Naive thymus-derived CD4-positive, alpha-beta T cell (primary cell): Measurements from ENCODE around the gene GHRL. TPM values are rescaled to one million over a fixed set of nuclear protein-coding genes. Genes with fewer than 3 reads are reported as not detected.

Experiments
- ATAC-seq: fragments of 150-1000 bp; cut with Tn5 transposase; 2 replicates; pipeline ENCODE4 v1.10.0; 2021; ENCODE audit warnings: mild to moderate bottlenecking, moderate library complexity
- CTCF ChIA-PET: fragments of 350-600 bp; sonication (Branson Sonifier 250); formaldehyde crosslinking; loops from one replicate; lab custom pipeline; 2021; ENCODE audit warnings: antibody characterized with exemption; lab: Charles Lee
- POLR2A ChIA-PET: fragments of 350-600 bp; sonication (Branson Sonifier 250); formaldehyde crosslinking; loops from one replicate; lab custom pipeline; 2021; ENCODE audit warnings: antibody characterized with exemption, inconsistent platforms; lab: Charles Lee
- DNase-seq, 9 donors: peaks; one replicate each; pipeline versions ENCODE4 v3.0.0 to v3.0.0-alpha.2; 2020 to 2022; ENCODE audit warnings: mixed read lengths in 1 of 9
- H3K27ac ChIP-seq: one replicate; pipeline ENCODE4 v1.7.0; 2013; ENCODE audit warnings: mild to moderate bottlenecking, low read depth, low read length, moderate library complexity
- H3K27me3 ChIP-seq, 2 donors: one replicate each; pipeline ENCODE4 v1.7.0; 2013; ENCODE audit warnings: low read length in 2 of 2, mild to moderate bottlenecking in 2 of 2, moderate library complexity in 2 of 2; ENCODE audit not compliant: control insufficient read depth in 2 of 2, insufficient read depth in 2 of 2
- H3K36me3 ChIP-seq, 3 experiments: 1 replicate in 2 of 3; 2 replicates in 1 of 3; pipeline ENCODE4 v1.7.0; 2013; ENCODE audit warnings: low read length in 3 of 3, mild to moderate bottlenecking in 3 of 3, moderate library complexity in 1 of 3; ENCODE audit not compliant: insufficient read depth in 3 of 3, control insufficient read depth in 2 of 3
- H3K4me1 ChIP-seq, 2 donors: one replicate each; pipeline ENCODE4 v1.7.0; 2013; ENCODE audit warnings: low read length in 2 of 2, mild to moderate bottlenecking in 2 of 2, moderate library complexity in 1 of 2; ENCODE audit not compliant: control insufficient read depth in 2 of 2, insufficient read depth in 2 of 2
- H3K4me3 ChIP-seq: 2 replicates; pipeline ENCODE4 v1.7.0; 2013; ENCODE audit warnings: mild to moderate bottlenecking, low read length
- H3K9me3 ChIP-seq, 3 experiments: 1 replicate in 2 of 3; 2 replicates in 1 of 3; pipeline ENCODE4 v1.7.0; 2013; ENCODE audit warnings: low read length in 3 of 3; ENCODE audit not compliant: control insufficient read depth in 2 of 3
- H3K27ac Mint-ChIP-seq, 9 donors: one replicate each; pipeline ENCODE4 v1.8.0; 2020 to 2022; ENCODE audit warnings: mixed read lengths in 9 of 9, mild to moderate bottlenecking in 8 of 9, moderate library complexity in 5 of 9, inconsistent platforms in 2 of 9
- H3K27me3 Mint-ChIP-seq, 5 donors: one replicate each; pipeline ENCODE4 v1.8.0; 2021 to 2022; ENCODE audit warnings: mixed read lengths in 5 of 5, mild to moderate bottlenecking in 1 of 5
- H3K36me3 Mint-ChIP-seq, 5 donors: one replicate each; pipeline ENCODE4 v1.8.0; 2020 to 2022; ENCODE audit warnings: mixed read lengths in 5 of 5, mild to moderate bottlenecking in 3 of 5, inconsistent platforms in 1 of 5
- H3K4me1 Mint-ChIP-seq, 7 donors: one replicate each; pipeline ENCODE4 v1.8.0; 2020 to 2022; ENCODE audit warnings: mixed read lengths in 7 of 7, mild to moderate bottlenecking in 3 of 7, inconsistent platforms in 1 of 7
- H3K4me3 Mint-ChIP-seq, 10 donors: one replicate each; pipeline ENCODE4 v1.8.0; 2020 to 2022; ENCODE audit warnings: mild to moderate bottlenecking in 10 of 10, mixed read lengths in 10 of 10, moderate library complexity in 6 of 10, inconsistent platforms in 2 of 10
- H3K9me3 Mint-ChIP-seq, 11 donors: one replicate each; pipeline ENCODE4 v1.8.0; 2020 to 2022; ENCODE audit warnings: mixed read lengths in 11 of 11, mild to moderate bottlenecking in 4 of 11, inconsistent platforms in 1 of 11, moderate library complexity in 1 of 11
- intact Hi-C, 2 donors: fragments of 100-400 bp; cut with micrococcal nuclease; formaldehyde crosslinking; loops; one replicate each; pipeline ENCODE4 v1.15.1; 2023
- polyA plus RNA-seq, 2 donors: library from polyadenylated mRNA; unstranded; fragments of 300-500 nt; fragmentation: Illumina TruSeq; gene quantifications; one replicate each; pipeline ENCODE4 v1.2.3, GENCODE V29; 2021
- total RNA-seq, 6 experiments: library from RNA in 5 of 6; stranded (reverse) in 5 of 6; gene quantifications; 1 replicate in 5 of 6; 2 replicates in 1 of 6; pipeline ENCODE4 v1.2.3 and lab custom pipeline; 2021 to 2026

GHRL gene
- total and polyA plus RNA-seq, 7 experiments from 2014 or later = 0.35 to 3.8 (median 1.1) TPM

DNA sequence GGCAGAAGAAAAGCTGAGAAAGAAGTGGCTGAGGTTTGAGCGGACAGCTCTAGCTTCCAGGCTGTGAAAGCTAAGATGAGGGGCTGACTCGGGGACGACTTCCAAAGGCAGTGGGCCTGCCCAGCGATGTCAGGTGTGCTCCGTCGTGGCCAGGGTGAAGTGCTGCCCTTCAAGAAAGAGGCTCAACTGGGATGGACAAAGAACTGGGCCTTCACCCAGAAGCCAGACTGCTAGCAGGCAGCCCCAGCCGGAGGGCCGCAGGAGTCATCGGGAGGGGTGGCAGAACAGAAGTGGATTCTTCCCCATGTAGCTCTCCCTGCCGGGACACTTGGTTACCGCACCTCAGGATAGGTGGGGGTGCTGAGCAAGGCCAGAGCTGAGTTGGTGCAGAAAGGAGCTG lies 41.3 kb upstream of the GHRL start:
- Mint-ChIP-seq H3K27me3 (peaks cover 6 to 18% (median 11%) of the 10 kb centered on the region in 5 donors), H3K9me3 (no peaks in the 10 kb centered on the region), H3K4me3 (no peak overlapping the region), H3K36me3 (peaks cover 0 to 5% (median 0%) of the 10 kb centered on the region in 5 donors), H3K27ac (no peak overlapping the region), H3K4me1 (peaks cover 0 to 8% (median 6%) of the 10 kb centered on the region in 7 donors)
- CTCF ChIA-PET = interaction anchor here (0.7 kb wide), 1 partner anchor 612 kb away, joined by 4 read pairs; no protein-coding TSS in a partner anchor
- no peak overlapping the region for H3K4me3 ChIP-seq
- POLR2A ChIA-PET = no interaction called here
- no peaks in the 10 kb centered on the region for H3K9me3 ChIP-seq
- DNase-seq = no peak
- H3K27me3 ChIP-seq = no peaks in the 10 kb centered on the region
- H3K27ac ChIP-seq = no peak overlapping the region
- no peak for ATAC-seq
- intact Hi-C loops = no loop called here
- H3K36me3 ChIP-seq = no peaks in the 10 kb centered on the region
- H3K4me1 ChIP-seq = no peaks in the 10 kb centered on the region

GRCh38 chr3:10333349-10333650 lies 40.6 kb upstream of the GHRL start:
- H3K9me3 Mint-ChIP-seq = no peaks in the 10 kb centered on the region
- no peak for ATAC-seq
- CTCF ChIA-PET = no interaction called here

GRCh38 chr3:10332481-10333348 lies 40.0 kb upstream of the GHRL start:
- ChIA-PET CTCF (no interaction called here), POLR2A (no interaction called here)
- Histone ChIP-seq H3K9me3 (no peaks in the 10 kb centered on the region), H3K27ac (no peak overlapping the region), H3K4me3 (no peak overlapping the region), H3K36me3 (no peaks in the 10 kb centered on the region), H3K27me3 (no peaks in the 10 kb centered on the region), H3K4me1 (no peaks in the 10 kb centered on the region)
- H3K36me3 Mint-ChIP-seq = peaks cover 0 to 5% (median 0%) of the 10 kb centered on the region in 5 donors
- peaks cover 0 to 8% (median 6%) of the 10 kb centered on the region in 7 donors for H3K4me1 Mint-ChIP-seq
- H3K27me3 Mint-ChIP-seq = peaks cover 11 to 22% (median 17%) of the 10 kb centered on the region in 5 donors
- no peaks in the 10 kb centered on the region for H3K9me3 Mint-ChIP-seq
- ATAC-seq = no peak
- H3K4me3 Mint-ChIP-seq = no peak overlapping the region
- no peak for DNase-seq
- no peak overlapping the region for H3K27ac Mint-ChIP-seq
- intact Hi-C loops = no loop called here

More at GRCh38 chr3:10333349-10333650, 40.6 kb upstream of the GHRL start:
- POLR2A ChIA-PET = no interaction called here
- no peak overlapping the region for H3K27ac Mint-ChIP-seq
- peaks cover 0 to 8% (median 6%) of the 10 kb centered on the region in 7 donors for H3K4me1 Mint-ChIP-seq
- H3K4me1 ChIP-seq = no peaks in the 10 kb centered on the region
- H3K27me3 Mint-ChIP-seq = peaks cover 11 to 22% (median 16%) of the 10 kb centered on the region in 5 donors
- no peak overlapping the region for H3K4me3 Mint-ChIP-seq
- peaks cover 0 to 5% (median 0%) of the 10 kb centered on the region in 5 donors for H3K36me3 Mint-ChIP-seq
- H3K36me3 ChIP-seq = no peaks in the 10 kb centered on the region
- H3K4me3 ChIP-seq = no peak overlapping the region
- intact Hi-C loops = no loop called here
- H3K9me3 ChIP-seq = no peaks in the 10 kb centered on the region
- DNase-seq = no peak
- H3K27ac ChIP-seq = no peak overlapping the region
- no peaks in the 10 kb centered on the region for H3K27me3 ChIP-seq

DNA sequence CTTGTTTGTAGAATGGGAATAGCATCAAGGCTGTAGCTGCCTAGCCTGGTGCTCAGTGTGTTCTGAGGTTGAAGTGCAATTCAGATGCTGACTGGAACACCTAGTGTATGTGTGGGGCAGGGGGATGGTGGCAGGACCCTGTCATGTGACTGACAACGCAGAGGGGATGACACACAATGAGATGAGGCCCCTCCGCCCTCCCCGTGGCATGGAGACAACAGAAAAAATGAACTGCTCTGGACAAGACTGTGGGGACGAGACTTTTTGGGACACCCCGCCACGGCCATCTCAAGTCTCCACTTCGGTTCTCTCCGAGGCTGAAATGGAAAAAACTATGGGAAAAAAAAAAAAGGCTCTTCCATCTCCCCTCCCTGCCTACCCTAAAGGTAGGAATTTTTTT lies 38.6 kb upstream of the GHRL start:
- CTCF ChIA-PET = no interaction called here
- no peaks in the 10 kb centered on the region for H3K9me3 ChIP-seq
- ATAC-seq (no peak), DNase-seq (no peak)
- POLR2A ChIA-PET = no interaction called here
- no peaks in the 10 kb centered on the region for H3K4me1 ChIP-seq
- Mint-ChIP-seq H3K27ac (peak overlapping the region in 1 of 9 donors; percentile 52), H3K4me3 (no peak overlapping the region), H3K27me3 (peaks cover 11 to 34% (median 23%) of the 10 kb centered on the region in 5 donors), H3K4me1 (peaks cover 0 to 8% (median 6%) of the 10 kb centered on the region in 7 donors), H3K36me3 (peaks cover 0 to 5% (median 0%) of the 10 kb centered on the region in 5 donors), H3K9me3 (no peaks in the 10 kb centered on the region)
- intact Hi-C loops = no loop called here
- no peak overlapping the region for H3K27ac ChIP-seq
- H3K36me3 ChIP-seq = no peaks in the 10 kb centered on the region
- H3K27me3 ChIP-seq = no peaks in the 10 kb centered on the region
- H3K4me3 ChIP-seq = no peak overlapping the region

- ATAC-seq (no peak), DNase-seq (no peak)
- Histone ChIP-seq H3K27me3 (no peaks in the 10 kb centered on the region), H3K36me3 (no peaks in the 10 kb centered on the region), H3K4me1 (no peaks in the 10 kb centered on the region), H3K27ac (no peak overlapping the region), H3K4me3 (no peak overlapping the region), H3K9me3 (no peaks in the 10 kb centered on the region)
- intact Hi-C loops = no loop called here
- H3K36me3 Mint-ChIP-seq = peaks cover 0 to 5% (median 0%) of the 10 kb centered on the region in 5 donors
- CTCF ChIA-PET = no interaction called here
- peaks cover 0 to 8% (median 4%) of the 10 kb centered on the region in 7 donors for H3K4me1 Mint-ChIP-seq
- H3K27me3 Mint-ChIP-seq = peaks cover 11 to 41% (median 27%) of the 10 kb centered on the region in 5 donors
- POLR2A ChIA-PET = no interaction called here
- H3K27ac Mint-ChIP-seq = no peak overlapping the region
- no peaks in the 10 kb centered on the region for H3K9me3 Mint-ChIP-seq
- H3K4me3 Mint-ChIP-seq = no peak overlapping the region
Observed at GRCh38 chr3:10330319-10330718, 37.6 kb upstream of the GHRL start.

DNA sequence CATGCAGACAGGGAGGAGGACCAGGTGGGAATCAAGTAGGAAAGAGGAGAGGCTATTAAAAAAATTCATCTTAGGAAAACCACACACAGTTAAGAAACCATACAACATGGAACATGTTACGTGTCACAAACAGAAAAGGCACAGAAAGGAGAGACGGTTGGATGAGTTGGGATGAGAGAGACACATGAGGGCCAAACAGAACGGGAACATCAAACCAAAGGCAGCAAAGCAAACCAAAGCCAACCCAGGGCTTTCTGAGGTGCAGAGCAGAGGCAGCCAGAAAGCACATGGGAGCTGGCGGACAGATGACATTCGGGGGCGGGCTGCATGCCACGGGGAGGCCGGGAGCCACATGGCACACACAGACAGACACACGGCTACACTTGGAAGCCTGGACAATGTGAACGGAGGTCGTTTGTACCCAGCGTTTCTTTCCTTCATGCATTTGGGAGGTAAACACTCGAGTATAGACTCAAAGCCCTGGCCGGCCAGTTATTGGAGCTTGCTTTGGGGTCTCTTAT lies 36.8 kb upstream of the GHRL start:
- Histone ChIP-seq H3K27me3 (no peaks in the 10 kb centered on the region), H3K27ac (no peak overlapping the region), H3K36me3 (no peaks in the 10 kb centered on the region), H3K4me1 (no peaks in the 10 kb centered on the region), H3K4me3 (no peak overlapping the region), H3K9me3 (no peaks in the 10 kb centered on the region)
- H3K9me3 Mint-ChIP-seq = no peaks in the 10 kb centered on the region
- no peak for DNase-seq
- intact Hi-C loops = loop anchor here in 1 of 2 donors (10.0 kb wide), 1 partner anchor 975 kb away; no protein-coding TSS in a partner anchor
- ATAC-seq = no peak
- ChIA-PET CTCF (no interaction called here), POLR2A (no interaction called here)
- H3K4me1 Mint-ChIP-seq = peaks cover 0 to 3% (median 0%) of the 10 kb centered on the region in 7 donors
- H3K4me3 Mint-ChIP-seq = no peak overlapping the region
- H3K27me3 Mint-ChIP-seq = peaks cover 11 to 48% (median 27%) of the 10 kb centered on the region in 5 donors
- no peak overlapping the region for H3K27ac Mint-ChIP-seq
- peaks cover 0 to 5% (median 0%) of the 10 kb centered on the region in 5 donors for H3K36me3 Mint-ChIP-seq
